Measurements from ENCODE around the gene SLC16A8.

- no peak for TF ChIP-seq CTCF (IDR thresholded peaks at IDR 0.05)
- no peak for TF ChIP-seq POLR2A (IDR thresholded peaks at IDR 0.05)
- TF ChIP-seq EP300 (IDR thresholded peaks at IDR 0.05), result no peak
Observed at GRCh38 chr22:38132136-38132535, 48.2 kb upstream of the SLC16A8 start.
